Stimulated activated effector memory CD8-positive, alpha-beta T cell treated with anti-CD3 and anti-CD28 coated beads, Interleukin-12 subunit alpha, Interleukin-12 subunit beta, amount 100 ng/mL, for 72 hours (primary cell): ENCODE measurements around the gene EEPD1.

Source experiments
- ATAC-seq: fragments of 150-1000 bp; cut with Tn5 transposase; 2 replicates; pipeline ENCODE4 v1.10.0; 2021
- DNase-seq, 2 donors: peaks; one replicate each; pipeline ENCODE4 v3.0.0; 2021 to 2022; ENCODE audit warnings: low spot score in 2 of 2
- H3K27ac Mint-ChIP-seq: one replicate; pipeline ENCODE4 v1.8.0; 2022; ENCODE audit warnings: mild to moderate bottlenecking, mixed read lengths
- H3K36me3 Mint-ChIP-seq: one replicate; pipeline ENCODE4 v1.8.0; 2022; ENCODE audit warnings: mild to moderate bottlenecking, mixed read lengths
- H3K4me1 Mint-ChIP-seq: one replicate; pipeline ENCODE4 v1.8.0; 2022; ENCODE audit warnings: mixed read lengths
- H3K4me3 Mint-ChIP-seq: one replicate; pipeline ENCODE4 v1.8.0; 2022; ENCODE audit warnings: mild to moderate bottlenecking, mixed read lengths
- H3K9me3 Mint-ChIP-seq: one replicate; pipeline ENCODE4 v1.8.0; 2022; ENCODE audit warnings: mixed read lengths

EEPD1 gene

GRCh38 chr7:36262309-36263094, 109.4 kb downstream of the EEPD1 start:
- no peak overlapping the region for H3K4me3 Mint-ChIP-seq
- DNase-seq: no peak
- peaks cover 10% of the 10 kb centered on the region for H3K4me1 Mint-ChIP-seq
- no peak for ATAC-seq
- H3K27ac Mint-ChIP-seq: no peak overlapping the region
- H3K9me3 Mint-ChIP-seq: no peaks in the 10 kb centered on the region
- H3K36me3 Mint-ChIP-seq: no peaks in the 10 kb centered on the region

DNA sequence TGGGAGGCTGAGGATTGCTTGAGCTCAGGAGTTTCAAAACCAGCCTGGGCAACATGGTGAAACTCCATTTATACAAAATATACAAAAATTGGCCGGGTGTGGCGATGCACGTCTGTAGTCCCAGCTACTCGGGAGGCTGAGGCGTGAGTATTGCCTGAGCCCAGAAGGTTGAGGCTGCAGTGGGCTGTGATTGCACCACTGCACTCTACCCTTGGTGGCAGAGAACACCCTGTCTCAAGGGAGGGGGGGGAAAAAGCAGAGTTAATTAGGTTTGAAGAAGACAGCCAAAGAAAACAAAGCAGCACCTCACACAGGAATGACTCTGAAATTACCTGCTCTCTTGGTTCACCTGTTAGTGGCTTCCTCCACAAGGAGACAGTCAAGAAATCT, 110.0 kb downstream of the EEPD1 start:
- Mint-ChIP-seq H3K4me3 (no peak overlapping the region), H3K4me1 (peaks cover 10% of the 10 kb centered on the region), H3K9me3 (no peaks in the 10 kb centered on the region), H3K36me3 (no peaks in the 10 kb centered on the region), H3K27ac (no peak overlapping the region)
- DNase-seq (no peak), ATAC-seq (no peak)

GRCh38 chr7:36264123-36264801, 111.2 kb downstream of the EEPD1 start:
- Mint-ChIP-seq H3K36me3 (no peaks in the 10 kb centered on the region), H3K27ac (no peak overlapping the region), H3K9me3 (no peaks in the 10 kb centered on the region), H3K4me1 (peaks cover 10% of the 10 kb centered on the region), H3K4me3 (no peak overlapping the region)
- no peak for DNase-seq
- no peak for ATAC-seq

DNA sequence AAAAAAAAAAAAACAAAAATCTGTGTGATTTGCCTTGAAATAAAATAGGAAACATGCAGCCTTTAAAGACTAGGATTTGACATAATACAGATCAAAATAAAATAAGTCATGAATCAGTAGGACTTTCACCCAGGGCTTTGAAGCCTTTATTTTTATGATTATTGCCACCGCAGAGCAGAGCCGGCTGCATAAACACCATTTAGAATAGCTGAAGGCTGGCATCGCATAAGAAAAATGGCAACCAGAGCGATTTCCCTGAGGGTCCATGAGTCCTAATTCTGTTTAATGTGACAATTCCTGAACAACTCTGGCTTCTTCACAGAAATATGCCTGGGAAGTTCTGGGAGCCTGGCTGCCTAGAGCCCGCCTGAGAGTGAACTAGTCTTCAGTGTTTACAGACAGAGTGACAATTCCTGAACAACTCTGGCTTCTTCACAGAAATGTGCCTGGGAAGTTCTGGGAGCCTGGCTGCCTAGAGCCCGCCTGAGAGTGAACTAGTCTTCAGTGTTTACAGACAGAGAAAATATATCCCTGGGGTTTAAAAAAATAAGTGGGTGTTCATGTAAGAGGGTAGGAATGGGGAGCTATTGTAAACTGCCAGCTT, 112.0 kb downstream of the EEPD1 start:
- DNase-seq (no peak), ATAC-seq (no peak)
- Mint-ChIP-seq H3K27ac (no peak overlapping the region), H3K4me1 (peaks cover 10% of the 10 kb centered on the region), H3K4me3 (no peak overlapping the region), H3K9me3 (no peaks in the 10 kb centered on the region), H3K36me3 (no peaks in the 10 kb centered on the region)

GRCh38 chr7:36265680-36266079, 112.6 kb downstream of the EEPD1 start:
- Mint-ChIP-seq H3K27ac (no peak overlapping the region), H3K9me3 (no peaks in the 10 kb centered on the region), H3K36me3 (no peaks in the 10 kb centered on the region), H3K4me1 (peaks cover 10% of the 10 kb centered on the region), H3K4me3 (no peak overlapping the region)
- ATAC-seq (no peak), DNase-seq (no peak)

GRCh38 chr7:36266190-36266589, 113.1 kb downstream of the EEPD1 start:
- no peak for DNase-seq
- Mint-ChIP-seq H3K36me3 (no peaks in the 10 kb centered on the region), H3K27ac (no peak overlapping the region), H3K9me3 (no peaks in the 10 kb centered on the region), H3K4me3 (no peak overlapping the region), H3K4me1 (peaks cover 10% of the 10 kb centered on the region)
- ATAC-seq: no peak

GRCh38 chr7:36266683-36267082, 113.6 kb downstream of the EEPD1 start:
- no peaks in the 10 kb centered on the region for H3K9me3 Mint-ChIP-seq
- H3K27ac Mint-ChIP-seq: no peak overlapping the region
- no peaks in the 10 kb centered on the region for H3K36me3 Mint-ChIP-seq
- DNase-seq (no peak), ATAC-seq (no peak)
- peaks cover 10% of the 10 kb centered on the region for H3K4me1 Mint-ChIP-seq
- H3K4me3 Mint-ChIP-seq: no peak overlapping the region

DNA sequence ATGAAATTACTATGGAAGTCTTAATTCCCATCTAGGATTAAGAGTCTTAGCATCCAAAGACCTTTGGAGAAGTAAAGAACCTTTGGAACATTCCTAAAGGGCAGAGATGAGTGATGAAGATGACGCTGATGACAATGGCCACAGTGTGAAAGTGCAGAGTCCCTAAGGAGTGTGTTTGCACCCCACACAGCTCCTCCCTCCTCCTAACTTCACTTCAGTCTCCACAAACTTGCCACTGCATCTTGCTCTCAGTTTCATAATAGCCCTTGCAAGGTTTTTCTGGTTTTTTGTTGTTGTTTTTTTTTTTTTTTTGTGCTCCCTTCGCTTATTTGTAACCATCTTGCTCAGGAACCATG, 119.1 kb downstream of the EEPD1 start:
- Mint-ChIP-seq H3K4me3 (no peak overlapping the region), H3K36me3 (no peaks in the 10 kb centered on the region), H3K9me3 (no peaks in the 10 kb centered on the region), H3K4me1 (peaks cover 6% of the 10 kb centered on the region), H3K27ac (no peak overlapping the region)
- DNase-seq (no peak), ATAC-seq (no peak)

DNA sequence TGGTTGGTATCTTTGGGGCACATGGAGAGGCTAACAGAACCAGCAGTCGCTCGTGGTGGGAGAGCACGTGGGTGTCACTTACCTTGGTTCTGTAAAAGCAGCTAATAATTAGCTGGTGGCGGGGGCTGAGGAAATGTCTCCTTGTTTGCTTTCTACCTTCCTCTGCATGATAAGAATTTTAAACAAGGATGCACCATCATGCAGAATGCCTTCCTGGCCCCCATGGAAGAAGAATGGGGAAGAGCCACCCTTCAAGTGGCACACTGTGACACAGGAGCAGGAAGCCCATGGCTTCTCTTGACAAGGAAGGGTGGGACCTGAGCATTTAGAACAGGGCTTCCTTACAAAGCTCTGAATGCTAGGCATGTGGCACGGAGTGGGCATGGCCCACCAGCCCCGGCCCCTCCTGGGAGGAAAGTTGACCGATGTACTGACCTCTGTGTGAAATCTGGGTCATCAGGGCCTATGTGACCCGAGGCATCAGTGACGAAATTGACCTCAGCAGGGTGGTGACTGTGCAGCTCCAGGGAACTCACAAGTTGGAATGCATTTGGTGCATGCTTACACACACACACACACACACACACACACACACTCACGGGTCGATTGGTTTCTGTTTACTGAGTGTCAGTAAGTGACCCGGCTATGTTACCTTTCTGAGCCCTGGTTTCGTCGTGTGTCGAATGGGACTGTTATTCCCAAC, 119.7 kb downstream of the EEPD1 start:
- H3K4me1 Mint-ChIP-seq: peaks cover 6% of the 10 kb centered on the region
- no peak overlapping the region for H3K4me3 Mint-ChIP-seq
- no peak overlapping the region for H3K27ac Mint-ChIP-seq

GRCh38 chr7:36273836-36274235, 120.8 kb downstream of the EEPD1 start:
- no peak for DNase-seq
- peaks cover 6% of the 10 kb centered on the region for H3K4me1 Mint-ChIP-seq
- no peaks in the 10 kb centered on the region for H3K36me3 Mint-ChIP-seq
- no peak overlapping the region for H3K27ac Mint-ChIP-seq
- ATAC-seq: no peak
- no peaks in the 10 kb centered on the region for H3K9me3 Mint-ChIP-seq
- H3K4me3 Mint-ChIP-seq: no peak overlapping the region

More for the DNA sequence above, 119.7 kb downstream of the EEPD1 start:
- DNase-seq (no peak), ATAC-seq (no peak)
- Mint-ChIP-seq H3K9me3 (no peaks in the 10 kb centered on the region), H3K36me3 (no peaks in the 10 kb centered on the region)

DNA sequence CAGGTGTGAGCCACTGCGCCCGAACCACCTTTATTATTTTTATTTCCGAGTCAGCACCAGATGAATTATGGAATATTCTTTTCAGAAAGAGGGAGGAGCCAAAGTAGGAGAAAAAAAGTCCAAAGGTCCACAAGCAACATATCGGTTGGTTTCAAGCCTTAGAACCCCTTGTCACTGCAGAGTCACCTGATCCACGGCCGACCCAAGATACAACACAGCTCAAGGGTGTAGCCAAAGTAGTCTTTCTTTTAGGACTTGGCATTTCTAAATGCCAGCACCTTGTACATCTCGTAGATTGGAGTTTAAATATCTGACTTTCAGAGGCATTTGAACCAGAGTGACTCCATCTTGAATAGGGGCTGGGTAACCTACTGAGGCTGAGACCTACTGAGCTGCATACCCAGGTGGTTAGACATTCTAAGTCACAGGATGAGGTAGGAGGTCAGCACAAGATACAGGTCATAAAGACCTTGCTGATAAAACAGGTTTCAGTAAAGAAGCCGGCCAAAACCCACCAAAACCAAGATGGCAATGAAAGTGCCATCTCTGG, 122.8 kb downstream of the EEPD1 start:
- peaks cover 26% of the 10 kb centered on the region for H3K4me1 Mint-ChIP-seq
- H3K4me3 Mint-ChIP-seq: no peak overlapping the region
- H3K9me3 Mint-ChIP-seq: no peaks in the 10 kb centered on the region
- no peaks in the 10 kb centered on the region for H3K36me3 Mint-ChIP-seq
- DNase-seq (no peak), ATAC-seq (no peak)
- no peak overlapping the region for H3K27ac Mint-ChIP-seq

GRCh38 chr7:36276428-36277248, 123.6 kb downstream of the EEPD1 start:
- DNase-seq: no peak
- H3K4me1 Mint-ChIP-seq: peaks cover 34% of the 10 kb centered on the region
- no peak for ATAC-seq
- no peaks in the 10 kb centered on the region for H3K9me3 Mint-ChIP-seq
- no peaks in the 10 kb centered on the region for H3K36me3 Mint-ChIP-seq
- no peak overlapping the region for H3K27ac Mint-ChIP-seq
- no peak overlapping the region for H3K4me3 Mint-ChIP-seq

GRCh38 chr7:36277249-36277542, 124.1 kb downstream of the EEPD1 start:
- ATAC-seq: no peak
- H3K4me1 Mint-ChIP-seq: peaks cover 36% of the 10 kb centered on the region
- no peak overlapping the region for H3K27ac Mint-ChIP-seq
- no peak overlapping the region for H3K4me3 Mint-ChIP-seq
- no peaks in the 10 kb centered on the region for H3K9me3 Mint-ChIP-seq
- no peaks in the 10 kb centered on the region for H3K36me3 Mint-ChIP-seq
- no peak for DNase-seq

DNA sequence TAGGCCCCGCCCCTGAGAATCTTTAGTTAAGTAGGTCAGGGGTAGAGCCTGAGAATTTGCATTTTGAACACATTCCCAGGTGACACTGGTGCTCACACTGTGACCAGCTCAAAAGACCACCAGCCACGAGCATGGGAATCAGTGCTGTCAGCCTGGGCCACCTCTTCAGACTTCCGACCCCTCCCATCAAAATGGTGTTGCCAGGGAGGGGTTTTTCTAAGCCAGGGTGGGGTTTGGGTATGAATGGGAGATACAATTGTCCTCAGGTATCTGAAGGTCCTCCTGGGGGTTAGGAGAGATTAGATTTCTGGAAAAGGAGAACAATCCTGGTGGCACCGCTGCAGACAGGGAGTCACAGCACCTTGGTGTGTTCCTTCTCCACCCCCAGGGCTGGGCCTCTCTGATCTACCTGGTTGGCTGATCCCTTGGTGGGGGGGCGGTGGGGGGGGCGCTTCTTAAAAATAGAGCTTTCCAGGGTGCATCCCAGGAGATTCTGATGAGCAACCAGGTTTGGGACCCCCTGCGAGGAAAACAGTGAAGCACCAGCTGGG, 125.1 kb downstream of the EEPD1 start:
- DNase-seq: no peak
- H3K27ac Mint-ChIP-seq: no peak overlapping the region
- H3K4me1 Mint-ChIP-seq: peaks cover 41% of the 10 kb centered on the region
- ATAC-seq: no peak
- H3K9me3 Mint-ChIP-seq: no peaks in the 10 kb centered on the region
- H3K4me3 Mint-ChIP-seq: no peak overlapping the region
- H3K36me3 Mint-ChIP-seq: no peaks in the 10 kb centered on the region
